ENCODE measurements around the gene POLD4. TPM values are rescaled to one million over a fixed set of nuclear protein-coding genes. Genes with fewer than 3 reads are reported as not detected.

POLD4 gene
- total and polyA plus RNA-seq, 2 of the 13 experiments (the other 11 are each of a cell fraction or from before 2014, with no cell fraction given): 10.5 to 27.4 TPM

GRCh38 chr11:67400942-67401494, 47.7 kb upstream of the POLD4 start (continued):
- no peak for TF ChIP-seq PHB2 (IDR thresholded peaks at IDR 0.05; ENCODE audit: partially characterized antibody)
- no peak for TF ChIP-seq ZFP90 (CRISPR knock-in tag; IDR thresholded peaks at IDR 0.05; ENCODE audit: borderline replicate concordance)
- TF ChIP-seq KDM5B (CRISPR knock-in tag; IDR thresholded peaks at IDR 0.05; ENCODE audit: borderline replicate concordance): peak; percentile 26; the same call in 1 of the 2 replicates
- TF ChIP-seq TCF7 (IDR thresholded peaks at IDR 0.05; ENCODE audit: low read depth): no peak
- no peak for TF ChIP-seq SP140L (CRISPR knock-in tag; IDR thresholded peaks at IDR 0.05; ENCODE audit: borderline replicate concordance)
- no peak for TF ChIP-seq NPAS2 (CRISPR knock-in tag; IDR thresholded peaks at IDR 0.05; ENCODE audit: borderline replicate concordance)
- TF ChIP-seq HIC2 (CRISPR knock-in tag; IDR thresholded peaks at IDR 0.05; ENCODE audit: low read depth): no peak
- TF ChIP-seq MAX (IDR thresholded peaks at IDR 0.05): no peak
- TF ChIP-seq DMAP1 (CRISPR knock-in tag; IDR thresholded peaks at IDR 0.05): no peak
- TF ChIP-seq MBNL3 (CRISPR knock-in tag; conservative IDR thresholded peaks at IDR 0.05): no peak
- no peak for TF ChIP-seq NBN (conservative IDR thresholded peaks at IDR 0.05)
- no peak for TF ChIP-seq THRA (CRISPR knock-in tag; IDR thresholded peaks at IDR 0.05; ENCODE audit: borderline replicate concordance)
- no peak for TF ChIP-seq FOSL2 (CRISPR knock-in tag; IDR thresholded peaks at IDR 0.05)
- no peak for TF ChIP-seq THYN1 (CRISPR knock-in tag; IDR thresholded peaks at IDR 0.05; ENCODE audit: borderline replicate concordance, low read depth)
- no peak for TF ChIP-seq ZSCAN29 (CRISPR knock-in tag; conservative IDR thresholded peaks at IDR 0.05)
- TF ChIP-seq MXD3 (CRISPR knock-in tag; IDR thresholded peaks at IDR 0.05): peak; percentile 44; the same call in 1 of the 2 replicates
- TF ChIP-seq SALL1 (CRISPR knock-in tag; IDR thresholded peaks at IDR 0.05): 0 out of 2 replicates have a peak, but pooled peaks have one; percentile 7
- no peak; the same call in 1 of the 2 replicates for TF ChIP-seq FOXC1 (CRISPR knock-in tag; IDR thresholded peaks at IDR 0.05; ENCODE audit: borderline replicate concordance)
- TF ChIP-seq TFAP4 (IDR thresholded peaks at IDR 0.05; ENCODE audit: borderline replicate concordance, low read depth): no peak
- no peak for TF ChIP-seq ZFP36L2 (CRISPR knock-in tag; IDR thresholded peaks at IDR 0.05)
- peak; percentile 64 for TF ChIP-seq HNF1B (CRISPR knock-in tag; IDR thresholded peaks at IDR 0.05)
- TF ChIP-seq SRSF1 (optimal IDR thresholded peaks at IDR 0.05; ENCODE audit: low read depth, low read length): no peak
- TF ChIP-seq DR1 (CRISPR knock-in tag; IDR thresholded peaks at IDR 0.05): no peak
- TF ChIP-seq WIZ (CRISPR knock-in tag; IDR thresholded peaks at IDR 0.05): peak; percentile 80; the same call in 1 of the 2 replicates
- TF ChIP-seq TBX2 (CRISPR knock-in tag; IDR thresholded peaks at IDR 0.05; ENCODE audit: borderline replicate concordance): peak; percentile 56; the same call in 1 of the 2 replicates
- no peak for TF ChIP-seq ZNF292 (CRISPR knock-in tag; IDR thresholded peaks at IDR 0.05; ENCODE audit: borderline replicate concordance, low read depth)
